Activated CD4-positive, alpha-beta T cell treated with anti-CD3 and anti-CD28 coated beads for 36 hours (primary cell): ENCODE data around the gene NCOA1. TPM values are rescaled to one million over a fixed set of nuclear protein-coding genes. Genes with fewer than 3 reads are reported as not detected.
"Not testable (repeated sequence)": the region's sequence is repeated elsewhere in the genome, so short reads cannot be mapped to it uniquely, and the experiment has no call there.

ENCODE experiments used
- ATAC-seq: fragments of 200-7000 bp; cut with Tn5 transposase; one replicate; pipeline ENCODE4 v1.10.0; 2021; ENCODE audit warnings: mild to moderate bottlenecking, moderate library complexity
- CTCF ChIA-PET: fragments of 350-600 bp; sonication (Branson Sonifier 250); formaldehyde crosslinking; loops from one replicate; lab custom pipeline; 2021; ENCODE audit warnings: antibody characterized with exemption; lab: Charles Lee
- POLR2A ChIA-PET: fragments of 350-600 bp; sonication (Branson Sonifier 250); formaldehyde crosslinking; loops from one replicate; lab custom pipeline; 2021; ENCODE audit warnings: antibody characterized with exemption, inconsistent platforms; lab: Charles Lee
- DNase-seq: peaks from one replicate; pipeline ENCODE4 v3.0.0-alpha.2; 2020
- H3K27ac Mint-ChIP-seq: one replicate; pipeline ENCODE4 v1.8.0; 2021; ENCODE audit warnings: mixed read lengths
- H3K27me3 Mint-ChIP-seq: one replicate; pipeline ENCODE4 v1.8.0; 2021; ENCODE audit warnings: mixed read lengths
- H3K36me3 Mint-ChIP-seq: one replicate; pipeline ENCODE4 v1.8.0; 2021; ENCODE audit warnings: low read depth, mixed read lengths
- H3K4me1 Mint-ChIP-seq: one replicate; pipeline ENCODE4 v1.8.0; 2021; ENCODE audit warnings: mixed read lengths
- H3K4me3 Mint-ChIP-seq: one replicate; pipeline ENCODE4 v1.8.0; 2021; ENCODE audit warnings: mild to moderate bottlenecking, moderate library complexity, mixed read lengths
- H3K9me3 Mint-ChIP-seq: one replicate; pipeline ENCODE4 v1.8.0; 2021; ENCODE audit warnings: low read depth, mixed read lengths
- intact Hi-C, 2 experiments: fragments of 100-400 bp; cut with DNase I in 1 of 2; cut with micrococcal nuclease in 1 of 2; formaldehyde crosslinking; loops; one replicate each; pipeline versions ENCODE4 v1.14.2 to v1.15.1; 2022 to 2024; cut with DNase I, micrococcal nuclease
- total RNA-seq, 2 experiments: library from RNA; stranded (reverse); gene quantifications; one replicate each; pipeline ENCODE4 v1.2.3, GENCODE V29; 2021

Gene NCOA1
- total RNA-seq, 2 experiments from 2014 or later = 20.6 to 29.3 TPM

DNA sequence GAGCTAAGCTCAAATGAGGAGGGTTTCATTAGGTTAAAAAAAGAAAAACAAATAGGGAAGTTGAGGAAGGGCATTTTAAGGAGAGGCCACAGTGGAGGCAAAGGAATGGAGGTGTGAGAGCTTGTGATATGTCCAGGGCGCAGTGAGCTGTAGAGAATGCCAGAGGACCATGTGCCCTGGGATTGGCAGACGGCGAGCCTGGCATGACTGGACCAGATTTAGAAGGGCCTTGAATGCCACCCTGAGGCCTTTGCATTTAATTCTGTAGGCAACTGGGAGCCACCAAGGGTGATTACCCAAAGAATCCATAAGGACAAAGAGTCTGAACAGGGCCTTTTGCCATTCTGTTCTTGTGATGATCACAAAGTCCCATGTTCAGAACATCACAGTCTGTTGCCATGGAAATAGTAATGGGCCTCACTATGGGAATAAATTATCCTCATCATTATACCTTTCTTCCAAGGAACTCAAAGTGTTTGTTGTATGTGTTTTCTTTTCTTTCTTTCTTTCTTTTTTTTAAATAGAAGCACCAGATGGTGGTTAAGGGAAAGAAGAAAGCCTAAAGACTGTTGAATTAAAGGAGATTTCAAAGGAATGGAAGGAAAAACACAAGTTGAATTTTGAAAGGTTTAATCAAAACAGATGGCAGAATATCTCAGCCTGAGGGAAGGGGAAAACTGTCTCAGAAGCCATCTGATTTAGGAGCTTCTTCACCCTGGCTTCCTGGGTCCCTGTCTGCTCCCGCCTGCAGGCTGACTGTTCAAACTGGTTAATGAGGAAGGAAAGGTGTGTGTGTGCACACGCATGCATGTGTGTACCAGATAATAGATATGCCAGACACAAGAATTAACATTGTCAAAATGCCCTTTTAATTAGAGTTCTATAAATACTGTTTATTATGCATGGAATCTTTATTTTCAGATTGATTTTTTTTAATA, 31.6 kb upstream of the NCOA1 start:
- no peak overlapping the region for H3K4me3 Mint-ChIP-seq
- POLR2A ChIA-PET = no interaction called here

GRCh38 chr2:24461685-24462084, 29.4 kb upstream of the NCOA1 start:
- ATAC-seq (no peak), DNase-seq (no peak)
- Mint-ChIP-seq H3K4me3 (no peak overlapping the region), H3K36me3 (no peaks in the 10 kb centered on the region), H3K27me3 (peaks cover 4% of the 10 kb centered on the region), H3K27ac (no peak overlapping the region), H3K9me3 (no peaks in the 10 kb centered on the region), H3K4me1 (peaks cover 6% of the 10 kb centered on the region)
- ChIA-PET POLR2A (no interaction called here), CTCF (interaction anchor here (0.6 kb wide), 1 partner anchor 718 kb away, joined by 3 read pairs; no protein-coding TSS in a partner anchor)
- intact Hi-C loops = no loop called here

More for the DNA sequence above, 31.6 kb upstream of the NCOA1 start:
- H3K36me3 Mint-ChIP-seq = no peaks in the 10 kb centered on the region
- H3K27ac Mint-ChIP-seq = no peak overlapping the region
- H3K4me1 Mint-ChIP-seq = peaks cover 8% of the 10 kb centered on the region
- CTCF ChIA-PET = no interaction called here
- H3K9me3 Mint-ChIP-seq = no peaks in the 10 kb centered on the region
- ATAC-seq (no peak), DNase-seq (no peak)
- intact Hi-C loops = no loop called here
- peaks cover 4% of the 10 kb centered on the region for H3K27me3 Mint-ChIP-seq

- intact Hi-C loops = no loop called here
- Mint-ChIP-seq H3K27me3 (peaks cover 6% of the 10 kb centered on the region), H3K36me3 (no peaks in the 10 kb centered on the region), H3K4me1 (no peaks in the 10 kb centered on the region), H3K9me3 (no peaks in the 10 kb centered on the region), H3K27ac (no peak overlapping the region), H3K4me3 (no peak overlapping the region)
- POLR2A ChIA-PET = no interaction called here
- ATAC-seq (no peak), DNase-seq (no peak)
- CTCF ChIA-PET = no interaction called here
Measured at GRCh38 chr2:24463271-24463670, 27.8 kb upstream of the NCOA1 start.

GRCh38 chr2:24466871-24467870, 23.9 kb upstream of the NCOA1 start:
- Mint-ChIP-seq H3K36me3 (no peaks in the 10 kb centered on the region), H3K9me3 (no peaks in the 10 kb centered on the region), H3K4me3 (no peak overlapping the region), H3K27me3 (peaks cover 5% of the 10 kb centered on the region), H3K27ac (no peak overlapping the region), H3K4me1 (no peaks in the 10 kb centered on the region)
- POLR2A ChIA-PET = no interaction called here
- DNase-seq = no peak
- no peak for ATAC-seq
- intact Hi-C loops = no loop called here
- CTCF ChIA-PET = interaction anchor here (0.6 to 1.3 kb wide), 3 partner anchors 57 to 588 kb away, joined by 3 to 4 read pairs (median 3); no protein-coding TSS in a partner anchor

DNA sequence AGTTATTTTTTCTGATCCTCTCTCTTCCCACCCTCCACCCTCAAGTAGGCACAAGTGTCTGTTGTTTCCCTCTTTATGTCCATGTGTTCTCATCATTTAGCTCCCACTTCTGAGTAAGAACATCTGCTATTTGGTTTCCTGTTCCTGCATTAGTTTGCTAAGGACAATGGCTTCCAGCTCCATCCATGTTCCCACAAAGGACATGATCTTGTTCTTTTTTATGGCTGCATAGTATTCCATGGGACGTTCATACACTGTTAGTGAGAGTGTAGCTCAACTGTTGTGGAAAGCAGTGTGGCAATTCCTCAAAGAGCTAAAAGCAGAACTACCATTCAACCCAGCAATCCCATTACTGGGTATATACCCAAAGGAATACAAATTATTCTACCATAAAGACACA, 22.6 kb upstream of the NCOA1 start:
- H3K36me3 Mint-ChIP-seq, H3K9me3 Mint-ChIP-seq, H3K27me3 Mint-ChIP-seq, intact Hi-C loops, H3K4me3 Mint-ChIP-seq, POLR2A ChIA-PET, H3K27ac Mint-ChIP-seq, ATAC-seq, H3K4me1 Mint-ChIP-seq, DNase-seq: not testable (repeated sequence)
- CTCF ChIA-PET = interaction anchor here (0.8 kb wide), 1 partner anchor 589 kb away, joined by 3 read pairs; no protein-coding TSS in a partner anchor

DNA sequence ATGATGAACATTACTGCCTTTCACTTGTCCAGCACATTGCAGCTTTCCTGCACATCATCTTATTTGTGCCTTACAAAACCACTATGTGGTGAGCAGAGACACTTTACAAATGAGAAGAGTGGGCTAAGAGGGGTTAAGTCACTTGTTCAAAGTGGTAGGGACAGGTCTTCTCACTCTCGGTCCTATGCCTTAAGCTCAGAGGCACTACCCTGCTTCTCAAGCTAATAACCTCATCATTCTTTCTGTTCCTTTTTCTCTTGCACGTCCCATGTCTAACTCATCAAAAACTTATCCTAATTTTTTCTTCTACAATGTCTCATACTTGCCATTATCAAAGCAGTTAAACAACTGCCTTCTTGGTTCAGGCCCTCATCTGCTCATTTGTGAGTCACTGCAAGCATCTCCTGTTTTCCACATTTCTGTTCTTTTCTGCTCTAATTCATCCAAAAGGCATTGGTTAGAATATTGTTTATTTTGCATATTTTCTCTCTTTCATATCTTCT, 21.9 kb upstream of the NCOA1 start:
- no peak for ATAC-seq
- Mint-ChIP-seq H3K27ac (no peak overlapping the region), H3K9me3 (no peaks in the 10 kb centered on the region), H3K27me3 (peaks cover 5% of the 10 kb centered on the region), H3K36me3 (no peaks in the 10 kb centered on the region), H3K4me3 (no peak overlapping the region), H3K4me1 (no peaks in the 10 kb centered on the region)
- ChIA-PET CTCF (interaction anchor here (0.9 kb wide), 2 partner anchors 59 to 178 kb away, joined by 3 to 4 read pairs; no protein-coding TSS in a partner anchor), POLR2A (no interaction called here)
- intact Hi-C loops = no loop called here
- no peak for DNase-seq

DNA sequence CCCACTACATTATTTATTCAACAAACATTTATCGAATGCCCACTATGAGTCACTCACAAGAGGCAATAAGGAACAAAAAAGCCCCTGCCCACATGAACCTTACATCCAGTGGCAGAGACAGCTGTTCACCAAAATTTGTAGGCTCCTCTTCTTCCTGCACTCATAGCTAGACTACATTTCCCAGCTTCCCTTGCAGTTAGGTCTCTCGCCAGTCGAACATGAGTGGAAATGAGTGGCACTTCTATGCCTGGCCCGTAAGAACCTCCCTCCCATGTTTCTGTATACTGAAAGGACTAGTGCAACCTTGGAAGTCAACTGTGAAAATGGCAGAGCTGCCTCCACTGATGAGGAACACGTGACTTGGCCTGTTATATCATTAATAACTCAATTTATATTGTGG, 19.4 kb upstream of the NCOA1 start:
- POLR2A ChIA-PET = interaction anchor here (0.9 kb wide), 1 partner anchor 99 kb away, joined by 5 read pairs; no protein-coding TSS in a partner anchor
- peak; percentile 78 for ATAC-seq
- no peaks in the 10 kb centered on the region for H3K36me3 Mint-ChIP-seq

GRCh38 chr2:24472416-24472815, 18.6 kb upstream of the NCOA1 start:
- Mint-ChIP-seq H3K9me3 (no peaks in the 10 kb centered on the region), H3K4me3 (no peak overlapping the region), H3K4me1 (no peaks in the 10 kb centered on the region), H3K27me3 (peaks cover 5% of the 10 kb centered on the region), H3K36me3 (no peaks in the 10 kb centered on the region), H3K27ac (no peak overlapping the region)
- ChIA-PET POLR2A (no interaction called here), CTCF (interaction anchor here (0.6 to 1.3 kb wide), 2 partner anchors 9 to 17 kb away, joined by 3 read pairs; no protein-coding TSS in a partner anchor)
- ATAC-seq (no peak), DNase-seq (no peak)
- intact Hi-C loops = no loop called here

More for the DNA sequence above, 19.4 kb upstream of the NCOA1 start:
- CTCF ChIA-PET = interaction anchor here (0.7 to 1.0 kb wide), 2 partner anchors 31 to 210 kb away, joined by 3 read pairs; no protein-coding TSS in a partner anchor
- H3K27ac Mint-ChIP-seq = no peak overlapping the region
- intact Hi-C loops = no loop called here
- H3K27me3 Mint-ChIP-seq = peaks cover 5% of the 10 kb centered on the region
- no peak for DNase-seq
- H3K4me3 Mint-ChIP-seq = no peak overlapping the region
- H3K4me1 Mint-ChIP-seq = no peaks in the 10 kb centered on the region
- no peaks in the 10 kb centered on the region for H3K9me3 Mint-ChIP-seq

GRCh38 chr2:24473626-24474025, 17.4 kb upstream of the NCOA1 start:
- intact Hi-C loops = no loop called here
- H3K4me1 Mint-ChIP-seq = no peaks in the 10 kb centered on the region
- H3K9me3 Mint-ChIP-seq = no peaks in the 10 kb centered on the region
- no peak overlapping the region for H3K4me3 Mint-ChIP-seq
- no peak for ATAC-seq
- POLR2A ChIA-PET = no interaction called here
- CTCF ChIA-PET = interaction anchor here (0.7 to 1.3 kb wide), 2 partner anchors 8 to 354 kb away, joined by 3 to 5 read pairs; no protein-coding TSS in a partner anchor
- no peaks in the 10 kb centered on the region for H3K36me3 Mint-ChIP-seq
- DNase-seq = no peak
- peaks cover 4% of the 10 kb centered on the region for H3K27me3 Mint-ChIP-seq
- no peak overlapping the region for H3K27ac Mint-ChIP-seq

- no peaks in the 10 kb centered on the region for H3K9me3 Mint-ChIP-seq
- ChIA-PET CTCF (interaction anchor here (0.7 kb wide), 1 partner anchor 354 kb away, joined by 5 read pairs; no protein-coding TSS in a partner anchor), POLR2A (no interaction called here)
- H3K4me1 Mint-ChIP-seq = no peaks in the 10 kb centered on the region
- no peaks in the 10 kb centered on the region for H3K36me3 Mint-ChIP-seq
- intact Hi-C loops = no loop called here
- no peak overlapping the region for H3K4me3 Mint-ChIP-seq
- DNase-seq (no peak), ATAC-seq (no peak)
- no peaks in the 10 kb centered on the region for H3K27me3 Mint-ChIP-seq
- H3K27ac Mint-ChIP-seq = no peak overlapping the region
Measured at GRCh38 chr2:24474053-24474452, 17.0 kb upstream of the NCOA1 start.

DNA sequence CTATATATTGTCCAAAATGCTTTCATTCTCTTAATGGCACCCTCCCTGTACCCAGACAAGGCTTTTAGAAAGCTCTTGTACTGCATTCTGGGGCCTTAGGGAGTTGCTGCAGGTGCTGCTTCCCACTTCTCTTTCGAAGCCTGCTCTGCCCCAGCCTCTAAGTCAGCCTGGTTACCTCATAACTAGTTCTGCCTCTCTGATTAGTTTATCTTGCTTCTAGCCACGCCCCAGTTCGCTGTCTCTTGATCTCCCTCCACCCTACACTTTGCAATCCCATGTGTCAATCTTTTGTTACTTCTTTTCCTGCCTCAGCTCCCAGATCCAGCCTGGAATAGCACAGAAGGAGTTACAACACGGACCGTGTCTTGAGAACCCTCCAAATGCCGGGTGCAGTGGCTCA, 13.8 kb upstream of the NCOA1 start:
- H3K4me1 Mint-ChIP-seq = no peaks in the 10 kb centered on the region
- no peak overlapping the region for H3K4me3 Mint-ChIP-seq
- H3K36me3 Mint-ChIP-seq = no peaks in the 10 kb centered on the region
- DNase-seq (no peak), ATAC-seq (no peak)
- no peak overlapping the region for H3K27ac Mint-ChIP-seq
- intact Hi-C loops = no loop called here
- CTCF ChIA-PET = no interaction called here
- peaks cover 2% of the 10 kb centered on the region for H3K27me3 Mint-ChIP-seq
- POLR2A ChIA-PET = no interaction called here
- H3K9me3 Mint-ChIP-seq = peaks cover 3% of the 10 kb centered on the region
